Gastroesophageal sphincter (tissue), 4 donors: ENCODE results near the gene STUB1. TPM values are rescaled to one million over a fixed set of nuclear protein-coding genes. Genes with fewer than 3 reads are reported as not detected.

ENCODE experiments used
- ATAC-seq: fragments of 150-250 bp; one replicate; pipeline ENCODE4 v1.9.1; 2016; ENCODE audit warnings: mild to moderate bottlenecking, moderate library complexity
- H3K27ac ChIP-seq, 4 donors: fragments of 200-600 bp; sonication (generic) in 3 of 4; 1 replicate in 3 of 4; 2 replicates in 1 of 4; pipeline ENCODE4 v1.5.1; 2016 to 2019
- H3K27me3 ChIP-seq: fragments of 200-600 bp; sonication (generic); one replicate; pipeline ENCODE4 v1.5.1; 2019
- H3K36me3 ChIP-seq, 2 donors: fragments of 200-600 bp; sonication (generic); one replicate each; pipeline ENCODE4 v1.5.1; 2019; ENCODE audit warnings: control low read depth in 1 of 2
- H3K4me1 ChIP-seq, 3 donors: fragments of 200-600 bp; sonication (generic); 1 replicate in 2 of 3; 2 replicates in 1 of 3; pipeline ENCODE4 v1.5.1; 2016 to 2019; ENCODE audit warnings: control low read depth in 2 of 3
- H3K4me3 ChIP-seq, 2 donors: fragments of 200-600 bp; sonication (generic); one replicate each; pipeline ENCODE4 v1.5.1; 2019; ENCODE audit warnings: mild to moderate bottlenecking in 1 of 2, moderate library complexity in 1 of 2
- H3K9me3 ChIP-seq, 3 donors: fragments of 200-600 bp; sonication (generic); one replicate each; pipeline ENCODE4 v1.5.1; 2017 to 2019; ENCODE audit warnings: control low read depth in 2 of 3
- EP300 ChIP-seq: sonication (generic); formaldehyde crosslinking; IDR thresholded peaks from one replicate; pipeline ENCODE4 v1.6.1; 2017; ENCODE audit warnings: antibody characterized with exemption, mild to moderate bottlenecking
- POLR2A ChIP-seq, 2 donors: fragments of 450-650 bp; IDR thresholded peaks; one replicate each; pipeline ENCODE4 v1.6.1; 2017; ENCODE audit warnings: antibody characterized with exemption in 2 of 2, mild to moderate bottlenecking in 2 of 2, moderate library complexity in 1 of 2
- POLR2AphosphoS5 ChIP-seq: sonication (generic); formaldehyde crosslinking; IDR thresholded peaks from one replicate; pipeline ENCODE4 v1.6.1; 2017; ENCODE audit warnings: antibody characterized with exemption
- WGBS, 2 donors: methylation state at CpG; one replicate each; pipeline ENCODE4 v1.1.5; 2018; ENCODE audit warnings: low coverage in 1 of 2; 5-methylcytosine and 5-hydroxymethylcytosine counted together
- total RNA-seq, 4 donors: library from RNA; depleted of rRNA; stranded (reverse); fragments of >200 nt; gene quantifications; one replicate each; pipeline ENCODE4 v1.1.0, GENCODE V29; 2016
- TF ChIP-seq, protein P1 (sequence below), 4 experiments: fragments of 200-600 bp in 2 of 4; fragments of 450-650 bp in 2 of 4; sonication (generic) in 1 of 4; IDR thresholded peaks; one replicate each; pipeline ENCODE4 v1.5.1; 2017 to 2019; ENCODE audit warnings: antibody characterized with exemption in 4 of 4, mild to moderate bottlenecking in 2 of 4, moderate library complexity in 2 of 4

STUB1 gene
- total RNA-seq, 4 donors from 2014 or later: 161 to 212 (median 179) TPM

DNA sequence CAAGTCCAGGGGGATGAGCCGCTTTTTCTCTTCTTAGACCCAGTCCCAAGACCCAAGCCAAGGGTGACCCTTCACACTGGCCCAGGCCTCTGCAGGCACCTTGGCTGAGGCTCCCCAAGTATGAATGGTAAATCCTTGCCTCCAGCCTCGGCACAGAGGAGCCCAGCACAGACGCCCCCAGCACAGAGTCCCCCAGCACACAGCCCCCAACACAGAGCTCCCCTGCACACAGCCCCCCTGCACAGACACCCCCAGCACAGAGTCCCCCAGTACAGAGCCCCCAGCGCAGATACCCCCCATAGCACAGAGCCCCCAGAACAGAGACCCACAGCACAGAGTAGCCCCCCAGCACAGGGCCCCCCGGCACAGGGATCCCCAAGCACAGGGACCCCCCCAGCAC is 39.6 kb upstream of the STUB1 start:
- Histone ChIP-seq H3K4me1 (peaks cover 0 to 73% (median 22%) of the 10 kb centered on the region in 3 donors), H3K27me3 (no peaks in the 10 kb centered on the region), H3K9me3 (no peaks in the 10 kb centered on the region), H3K27ac (peak overlapping the region in 3 of 4 donors; percentile 86 to 95 (median 92)), H3K4me3 (peak overlapping the region in 1 of 2 donors; percentile 95), H3K36me3 (no peaks in the 10 kb centered on the region)
- no CpG with 5 or more reads among the region's 5 CpGs for WGBS, 2 donors
- no peak for ATAC-seq
- TF ChIP-seq POLR2AphosphoS5: no peak
- no peak for TF ChIP-seq POLR2A (IDR thresholded peaks at IDR 0.05)
- TF ChIP-seq, protein P1, sequence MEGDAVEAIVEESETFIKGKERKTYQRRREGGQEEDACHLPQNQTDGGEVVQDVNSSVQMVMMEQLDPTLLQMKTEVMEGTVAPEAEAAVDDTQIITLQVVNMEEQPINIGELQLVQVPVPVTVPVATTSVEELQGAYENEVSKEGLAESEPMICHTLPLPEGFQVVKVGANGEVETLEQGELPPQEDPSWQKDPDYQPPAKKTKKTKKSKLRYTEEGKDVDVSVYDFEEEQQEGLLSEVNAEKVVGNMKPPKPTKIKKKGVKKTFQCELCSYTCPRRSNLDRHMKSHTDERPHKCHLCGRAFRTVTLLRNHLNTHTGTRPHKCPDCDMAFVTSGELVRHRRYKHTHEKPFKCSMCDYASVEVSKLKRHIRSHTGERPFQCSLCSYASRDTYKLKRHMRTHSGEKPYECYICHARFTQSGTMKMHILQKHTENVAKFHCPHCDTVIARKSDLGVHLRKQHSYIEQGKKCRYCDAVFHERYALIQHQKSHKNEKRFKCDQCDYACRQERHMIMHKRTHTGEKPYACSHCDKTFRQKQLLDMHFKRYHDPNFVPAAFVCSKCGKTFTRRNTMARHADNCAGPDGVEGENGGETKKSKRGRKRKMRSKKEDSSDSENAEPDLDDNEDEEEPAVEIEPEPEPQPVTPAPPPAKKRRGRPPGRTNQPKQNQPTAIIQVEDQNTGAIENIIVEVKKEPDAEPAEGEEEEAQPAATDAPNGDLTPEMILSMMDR (IDR thresholded peaks at IDR 0.05): no peak
- no peak for TF ChIP-seq EP300

- no CpG with 5 or more reads among the region's 81 CpGs for WGBS, 2 donors
- peak; percentile 74 for ATAC-seq
- no peaks in the 10 kb centered on the region for H3K9me3 ChIP-seq
- no peaks in the 10 kb centered on the region for H3K27me3 ChIP-seq
- peaks cover 0 to under 1% of the 10 kb centered on the region in 2 donors for H3K36me3 ChIP-seq
- no peak for TF ChIP-seq EP300
- TF ChIP-seq, protein P1 (IDR thresholded peaks at IDR 0.05): peak in 1 of 4 experiments; percentile 12
- peak; percentile 66 to 71 for TF ChIP-seq POLR2A (IDR thresholded peaks at IDR 0.05)
- TF ChIP-seq POLR2AphosphoS5: peak; percentile 70
- peak within 1 kb of the TSS; percentile 86 to 95 (median 91) for H3K27ac ChIP-seq
- H3K4me1 ChIP-seq: peaks cover 0 to 78% (median 27%) of the 10 kb centered on the region in 3 donors
- peak within 1 kb of the TSS; percentile 67 to 95 for H3K4me3 ChIP-seq
These were observed 38.7 kb upstream of the STUB1 start, which contains the start of gene MCRIP2 for GRCh38 chr16:641326-642188. Gene MCRIP2 (plus strand): TSS chr16:641828. CDS start chr16:641992, 164 bp downstream.

DNA sequence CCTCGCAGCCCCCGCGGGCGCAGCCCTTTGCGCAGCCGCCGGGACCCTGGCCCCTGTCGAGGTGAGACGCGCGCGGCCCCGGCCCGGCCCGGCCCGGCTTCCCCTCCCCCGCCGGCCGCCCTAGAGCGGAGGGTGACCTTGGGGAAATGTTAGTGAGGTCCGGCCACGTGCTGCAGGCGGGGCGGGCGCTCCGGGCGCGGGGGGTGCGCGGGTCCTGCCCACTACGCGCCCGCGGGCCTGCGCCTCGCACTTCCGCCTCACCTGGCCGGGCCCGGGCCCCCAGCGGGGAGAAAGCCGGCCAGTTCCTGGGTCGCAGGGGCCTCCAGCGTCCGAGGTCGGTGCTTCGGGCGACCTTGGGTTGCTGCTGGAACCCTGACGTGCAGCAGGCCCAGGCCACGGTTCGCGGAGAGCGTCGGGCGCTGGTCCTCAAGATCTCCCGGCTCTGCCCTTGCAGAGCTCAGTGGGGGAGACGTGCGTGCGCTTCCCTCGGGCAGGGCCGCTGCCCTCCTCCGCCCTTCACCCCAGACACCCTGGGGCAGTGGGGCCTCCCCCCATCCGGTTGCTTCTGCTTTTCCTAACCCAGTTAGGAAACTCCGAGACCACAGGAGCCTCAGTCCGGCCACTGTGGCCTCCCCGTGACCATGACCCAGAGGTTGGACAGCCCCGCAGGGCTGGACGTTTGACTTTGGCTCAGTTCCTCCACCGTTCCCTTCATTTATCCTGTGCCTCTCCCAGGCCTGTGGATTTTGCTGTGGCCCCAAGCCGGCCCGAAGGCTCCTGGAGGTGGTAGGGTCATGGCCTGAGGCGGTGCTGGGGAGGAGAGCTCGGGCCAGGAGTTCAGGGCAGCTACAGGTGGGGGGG is 37.8 kb upstream of the STUB1 start:
- peaks cover 0 to 7% of the 10 kb centered on the region in 2 donors for H3K36me3 ChIP-seq
- peaks cover 0 to 83% (median 25%) of the 10 kb centered on the region in 3 donors for H3K4me1 ChIP-seq
- no CpG with 5 or more reads among the region's 72 CpGs for WGBS, 2 donors
- H3K27ac ChIP-seq: peak overlapping the region; percentile 86 to 95 (median 91)
- no peak for TF ChIP-seq EP300
- no peak for TF ChIP-seq POLR2AphosphoS5
- TF ChIP-seq POLR2A (IDR thresholded peaks at IDR 0.05): no peak
- TF ChIP-seq, protein P1 (IDR thresholded peaks at IDR 0.05): no peak
- no peaks in the 10 kb centered on the region for H3K9me3 ChIP-seq
- ATAC-seq: peak; percentile 58
- no peaks in the 10 kb centered on the region for H3K27me3 ChIP-seq
- peak overlapping the region; percentile 67 to 95 for H3K4me3 ChIP-seq

DNA sequence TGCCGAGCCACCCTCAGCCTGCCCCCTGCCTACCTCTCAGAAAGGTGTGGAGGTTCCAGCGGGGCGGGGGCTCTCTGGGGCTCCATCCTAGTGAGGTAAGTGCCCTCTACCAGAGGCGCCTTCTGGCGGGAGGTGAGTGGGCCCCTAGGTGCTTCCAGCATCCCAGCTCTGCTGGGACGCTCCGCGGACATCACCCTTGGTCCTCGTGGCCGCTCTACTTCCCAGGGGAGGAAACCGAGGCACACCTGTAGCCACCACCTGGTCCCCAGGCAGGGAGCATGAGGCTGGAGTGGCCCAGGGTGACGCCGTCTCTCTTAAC is 37.2 kb upstream of the STUB1 start:
- no peak for ATAC-seq
- Histone ChIP-seq H3K4me1 (peaks cover 0 to 83% (median 25%) of the 10 kb centered on the region in 3 donors), H3K36me3 (peaks cover 0 to 7% of the 10 kb centered on the region in 2 donors), H3K27ac (peak overlapping the region; percentile 86 to 95 (median 91)), H3K27me3 (no peaks in the 10 kb centered on the region), H3K4me3 (peak overlapping the region in 1 of 2 donors; percentile 95), H3K9me3 (no peaks in the 10 kb centered on the region)
- WGBS, 2 donors: 83 to 100% methylated on average over 2 to 3 of the region's 13 CpGs
- no peak for TF ChIP-seq EP300
- TF ChIP-seq POLR2A (IDR thresholded peaks at IDR 0.05): no peak
- TF ChIP-seq, protein P1 (IDR thresholded peaks at IDR 0.05): no peak
- TF ChIP-seq POLR2AphosphoS5: no peak
